Coronary artery (tissue), 2 donors: Measurements from ENCODE around the gene SLC2A14.
"Not testable (repeated sequence)": the region's sequence is repeated elsewhere in the genome, so short reads cannot be mapped to it uniquely, and the experiment has no call there.

Source experiments
- DNase-seq: peaks from one replicate; pipeline ENCODE4 v3.0.0-alpha.2; 2017; ENCODE audit warnings: low spot score
- H3K27ac ChIP-seq, 2 donors: fragments of 200-600 bp; sonication (generic); one replicate each; pipeline ENCODE4 v1.5.1; 2016 to 2019
- H3K4me3 ChIP-seq: fragments of 200-600 bp; sonication (generic); 2 replicates; pipeline ENCODE4 v1.5.1; 2016; ENCODE audit warnings: mild to moderate bottlenecking, moderate library complexity
- CTCF ChIP-seq: fragments of 200-600 bp; sonication (generic); IDR thresholded peaks from one replicate; pipeline ENCODE4 v1.5.1; 2019; ENCODE audit warnings: antibody characterized with exemption

SLC2A14 gene

DNA sequence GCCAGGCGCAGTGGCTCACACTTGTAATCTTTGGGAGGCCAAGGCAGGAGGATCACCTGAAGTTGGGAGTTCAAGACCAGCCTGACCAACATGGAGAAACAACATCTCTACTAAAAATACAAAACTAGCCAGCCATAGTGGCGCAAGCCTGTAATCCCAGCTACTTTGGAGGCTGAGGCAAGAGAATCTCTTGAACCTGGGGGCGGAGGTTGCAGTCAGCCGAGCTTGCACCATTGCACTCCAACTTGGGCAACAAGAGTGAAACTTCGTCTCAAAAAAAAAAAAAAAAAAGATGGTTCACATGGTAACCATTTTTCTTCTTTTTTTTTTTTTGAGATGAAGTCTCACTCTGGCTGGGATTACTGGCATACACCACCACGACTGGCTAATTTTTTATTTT is 35.3 kb downstream of the SLC2A14 start:
- no peak for TF ChIP-seq CTCF
- H3K27ac ChIP-seq = no peak overlapping the region
- no peak overlapping the region for H3K4me3 ChIP-seq
- no peak for DNase-seq

DNA sequence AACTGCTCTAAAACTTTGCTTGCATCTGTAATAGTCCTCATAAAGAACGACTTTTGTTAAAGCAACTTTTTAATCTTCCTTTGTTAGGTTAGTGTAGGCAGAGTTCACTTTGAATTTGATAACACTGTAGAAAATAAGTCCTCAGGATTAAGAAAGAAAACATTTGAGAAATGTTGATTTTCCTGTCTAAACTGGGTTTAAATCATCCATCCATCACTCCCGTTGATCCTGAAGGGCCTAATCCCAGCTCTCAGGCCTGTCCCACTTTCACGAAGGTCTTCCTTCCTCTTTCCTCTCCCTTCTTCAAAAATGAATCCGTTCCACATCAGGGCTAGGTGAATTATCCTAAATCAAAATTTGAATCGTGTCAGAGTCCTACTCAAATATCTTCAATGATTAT is 36.9 kb downstream of the SLC2A14 start:
- no peak for DNase-seq
- Histone ChIP-seq H3K27ac (no peak overlapping the region), H3K4me3 (no peak overlapping the region)
- TF ChIP-seq CTCF = no peak

DNA sequence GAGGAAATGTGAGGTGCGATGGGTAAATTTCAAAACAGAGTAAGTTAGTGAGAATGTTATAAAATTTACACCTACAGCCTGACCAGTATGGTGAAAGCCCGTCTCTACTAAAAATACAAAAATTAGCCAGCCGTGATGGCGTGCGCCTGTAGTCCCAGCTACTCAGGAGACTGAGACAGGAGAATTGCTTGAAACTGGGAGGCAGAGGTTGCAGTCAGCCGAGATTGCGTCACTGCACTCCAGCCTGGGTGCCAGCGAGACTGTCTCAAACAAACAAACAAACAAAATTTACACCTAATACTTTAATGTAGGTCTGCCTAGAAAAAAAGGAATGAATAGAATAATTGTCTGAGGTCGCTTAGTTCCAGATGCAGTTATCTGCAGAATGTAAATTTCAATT is 37.6 kb downstream of the SLC2A14 start:
- no peak for TF ChIP-seq CTCF
- no peak overlapping the region for H3K4me3 ChIP-seq
- no peak overlapping the region for H3K27ac ChIP-seq
- DNase-seq = no peak

DNA sequence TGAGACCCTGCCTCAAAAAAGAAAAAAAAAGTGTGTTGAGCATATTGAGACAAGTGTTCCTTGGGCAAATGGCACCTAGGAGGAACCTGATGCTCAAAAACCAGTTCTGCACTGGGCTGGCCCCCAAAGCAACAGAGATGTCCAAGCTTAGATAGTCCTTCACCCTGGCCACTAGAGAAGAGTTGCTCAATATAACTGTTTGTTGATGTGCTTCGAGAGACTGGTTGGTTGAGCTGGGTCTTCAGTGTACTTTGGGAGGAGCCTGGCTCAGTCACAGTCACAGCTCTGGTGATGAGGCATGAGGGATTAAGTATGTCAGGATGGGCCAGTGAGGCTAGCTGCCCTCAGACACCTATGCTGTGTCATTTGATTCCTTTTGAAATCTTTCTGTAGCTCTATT is 38.0 kb downstream of the SLC2A14 start:
- Histone ChIP-seq H3K27ac (no peak overlapping the region), H3K4me3 (no peak overlapping the region)
- TF ChIP-seq CTCF = no peak
- no peak for DNase-seq

DNA sequence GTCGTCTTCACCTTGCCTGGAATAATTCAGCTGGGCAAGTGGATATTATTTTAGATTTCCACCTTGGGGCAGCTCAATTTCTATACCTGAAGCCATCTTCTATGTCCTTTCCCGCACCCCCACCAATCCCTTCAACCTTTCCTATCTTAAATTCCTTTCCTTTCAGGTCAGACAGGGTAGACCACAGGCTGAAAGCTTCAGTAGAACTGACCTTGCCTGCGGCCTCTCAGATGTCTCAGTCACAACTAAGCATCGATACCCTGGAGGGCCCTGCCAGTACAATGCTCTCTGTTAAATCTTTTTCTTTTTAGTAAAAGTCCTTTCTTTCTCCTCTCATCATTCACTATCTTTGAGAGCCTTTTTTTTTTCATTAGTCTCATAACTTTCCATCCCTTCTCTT is 38.9 kb downstream of the SLC2A14 start:
- no peak for TF ChIP-seq CTCF
- no peak for DNase-seq

GRCh38 chr12:7833201-7833600 is 39.5 kb downstream of the SLC2A14 start:
- not testable (repeated sequence) for DNase-seq, H3K4me3 ChIP-seq, H3K27ac ChIP-seq

More for the DNA sequence above, 38.9 kb downstream of the SLC2A14 start:
- Histone ChIP-seq H3K27ac (no peak overlapping the region), H3K4me3 (no peak overlapping the region)

GRCh38 chr12:7832059-7832696 is 40.5 kb downstream of the SLC2A14 start:
- no peak overlapping the region for H3K27ac ChIP-seq
- H3K4me3 ChIP-seq = no peak overlapping the region
- TF ChIP-seq CTCF = no peak
- DNase-seq = no peak

DNA sequence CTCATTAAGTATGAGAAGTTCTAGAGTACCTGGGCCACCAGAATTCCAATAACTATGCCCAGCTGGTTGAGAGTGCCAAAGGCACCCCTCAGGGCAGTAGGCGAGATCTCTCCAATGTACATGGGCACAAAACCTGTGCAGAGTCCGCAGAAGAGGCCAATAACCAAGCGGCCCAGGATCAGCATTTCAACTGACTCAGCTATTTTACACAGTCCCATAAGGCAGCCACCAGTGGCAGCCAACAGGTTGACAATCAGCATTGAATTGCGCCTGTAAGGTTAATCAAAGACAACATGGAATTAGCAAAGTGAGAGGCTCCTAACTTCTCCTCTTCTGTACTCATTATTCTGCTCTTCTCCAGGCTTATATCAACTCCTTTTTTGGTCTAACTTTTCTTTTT is 43.0 kb downstream of the SLC2A14 start:
- not testable (repeated sequence) for H3K27ac ChIP-seq, H3K4me3 ChIP-seq, DNase-seq

DNA sequence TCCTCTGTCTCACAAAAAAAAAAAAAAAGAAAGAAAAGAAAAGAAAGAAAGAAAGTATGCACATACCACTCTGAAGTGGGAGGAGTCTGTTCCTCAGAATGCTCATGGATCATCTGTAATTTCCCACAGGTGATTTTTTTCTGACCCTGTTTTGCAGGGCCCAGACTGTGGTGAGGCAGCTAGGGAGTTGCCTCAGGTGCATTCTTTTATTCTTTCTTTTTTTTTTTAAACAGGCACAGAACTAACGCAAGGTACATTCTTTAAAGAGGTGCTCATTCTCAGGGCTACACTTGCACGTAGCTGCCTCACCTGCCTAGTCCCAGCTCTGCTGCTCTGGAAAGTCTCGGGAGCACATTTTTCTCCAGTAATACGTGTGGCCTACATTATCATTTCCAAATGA is 47.0 kb downstream of the SLC2A14 start:
- DNase-seq, H3K4me3 ChIP-seq, H3K27ac ChIP-seq: not testable (repeated sequence)
